ENCODE measurements around the gene PKP3. TPM values are rescaled to one million over a fixed set of nuclear protein-coding genes. Genes with fewer than 3 reads are reported as not detected.
A peak's percentile ranks its signal among the peaks of the same experiment; 100 is the strongest.

PKP3 gene
- polyA plus RNA-seq, 1 of the 3 experiments (the other 2 are of a cell fraction) = 1.4 TPM

DNA sequence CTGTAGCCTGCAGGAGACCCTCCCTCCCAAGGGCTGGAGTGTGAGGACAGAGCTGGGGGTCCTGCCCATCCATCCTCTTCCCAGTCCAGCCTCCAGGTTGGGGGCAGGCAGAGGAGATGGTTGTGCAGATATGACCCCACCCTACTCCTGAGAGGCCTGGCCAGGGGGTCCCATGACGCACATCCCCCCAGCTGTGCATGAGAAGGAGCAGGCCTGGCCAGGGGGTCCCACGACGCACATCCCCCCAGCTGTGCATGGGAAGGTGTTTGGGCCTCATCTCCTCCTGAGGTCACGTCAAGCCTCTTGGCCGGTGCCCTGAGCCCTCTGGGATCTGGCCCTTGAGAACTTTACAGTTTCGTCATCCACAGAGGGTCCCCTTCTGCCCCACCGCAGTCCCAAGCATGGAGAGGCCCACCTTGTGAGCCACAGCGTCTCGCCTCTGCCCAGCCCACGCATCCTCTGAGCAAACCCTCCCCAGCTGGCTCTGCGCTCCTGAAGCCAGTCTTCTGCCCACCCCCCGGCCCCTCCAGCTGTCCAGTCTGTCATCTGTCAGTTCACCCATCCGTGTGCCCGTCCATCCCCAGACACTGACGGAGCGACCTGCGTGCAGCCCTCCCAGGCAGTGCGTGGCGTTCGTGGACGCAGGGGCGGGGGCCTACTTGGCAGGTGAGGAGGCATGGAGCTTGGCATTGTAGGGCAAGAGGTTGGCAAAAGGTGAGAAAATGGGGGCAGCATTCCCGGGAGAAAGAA lies 45.5 kb downstream of the PKP3 start (continued):
- TF ChIP-seq MEF2A (IDR thresholded peaks at IDR 0.05; ENCODE audit: borderline replicate concordance, low read depth) (no peak), TEAD4 (IDR thresholded peaks at IDR 0.05; ENCODE audit: borderline replicate concordance, insufficient read depth) (no peak), SMC3 (IDR thresholded peaks at IDR 0.05; ENCODE audit: low read depth, low read length) (no peak), FOXJ3 (CRISPR knock-in tag; IDR thresholded peaks at IDR 0.05) (no peak), TAF1 (IDR thresholded peaks at IDR 0.05; ENCODE audit: borderline replicate concordance, low read depth, low read length) (no peak), GATA2 (CRISPR knock-in tag; IDR thresholded peaks at IDR 0.05) (no peak)
- TF ChIP-seq, protein P1, sequence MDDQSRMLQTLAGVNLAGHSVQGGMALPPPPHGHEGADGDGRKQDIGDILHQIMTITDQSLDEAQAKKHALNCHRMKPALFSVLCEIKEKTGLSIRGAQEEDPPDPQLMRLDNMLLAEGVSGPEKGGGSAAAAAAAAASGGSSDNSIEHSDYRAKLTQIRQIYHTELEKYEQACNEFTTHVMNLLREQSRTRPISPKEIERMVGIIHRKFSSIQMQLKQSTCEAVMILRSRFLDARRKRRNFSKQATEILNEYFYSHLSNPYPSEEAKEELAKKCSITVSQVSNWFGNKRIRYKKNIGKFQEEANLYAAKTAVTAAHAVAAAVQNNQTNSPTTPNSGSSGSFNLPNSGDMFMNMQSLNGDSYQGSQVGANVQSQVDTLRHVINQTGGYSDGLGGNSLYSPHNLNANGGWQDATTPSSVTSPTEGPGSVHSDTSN (IDR thresholded peaks at IDR 0.05) = no peak
- TF ChIP-seq, protein P2, sequence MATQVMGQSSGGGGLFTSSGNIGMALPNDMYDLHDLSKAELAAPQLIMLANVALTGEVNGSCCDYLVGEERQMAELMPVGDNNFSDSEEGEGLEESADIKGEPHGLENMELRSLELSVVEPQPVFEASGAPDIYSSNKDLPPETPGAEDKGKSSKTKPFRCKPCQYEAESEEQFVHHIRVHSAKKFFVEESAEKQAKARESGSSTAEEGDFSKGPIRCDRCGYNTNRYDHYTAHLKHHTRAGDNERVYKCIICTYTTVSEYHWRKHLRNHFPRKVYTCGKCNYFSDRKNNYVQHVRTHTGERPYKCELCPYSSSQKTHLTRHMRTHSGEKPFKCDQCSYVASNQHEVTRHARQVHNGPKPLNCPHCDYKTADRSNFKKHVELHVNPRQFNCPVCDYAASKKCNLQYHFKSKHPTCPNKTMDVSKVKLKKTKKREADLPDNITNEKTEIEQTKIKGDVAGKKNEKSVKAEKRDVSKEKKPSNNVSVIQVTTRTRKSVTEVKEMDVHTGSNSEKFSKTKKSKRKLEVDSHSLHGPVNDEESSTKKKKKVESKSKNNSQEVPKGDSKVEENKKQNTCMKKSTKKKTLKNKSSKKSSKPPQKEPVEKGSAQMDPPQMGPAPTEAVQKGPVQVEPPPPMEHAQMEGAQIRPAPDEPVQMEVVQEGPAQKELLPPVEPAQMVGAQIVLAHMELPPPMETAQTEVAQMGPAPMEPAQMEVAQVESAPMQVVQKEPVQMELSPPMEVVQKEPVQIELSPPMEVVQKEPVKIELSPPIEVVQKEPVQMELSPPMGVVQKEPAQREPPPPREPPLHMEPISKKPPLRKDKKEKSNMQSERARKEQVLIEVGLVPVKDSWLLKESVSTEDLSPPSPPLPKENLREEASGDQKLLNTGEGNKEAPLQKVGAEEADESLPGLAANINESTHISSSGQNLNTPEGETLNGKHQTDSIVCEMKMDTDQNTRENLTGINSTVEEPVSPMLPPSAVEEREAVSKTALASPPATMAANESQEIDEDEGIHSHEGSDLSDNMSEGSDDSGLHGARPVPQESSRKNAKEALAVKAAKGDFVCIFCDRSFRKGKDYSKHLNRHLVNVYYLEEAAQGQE (IDR thresholded peaks at IDR 0.05; ENCODE audit: low read depth, low read length) = no peak

DNA sequence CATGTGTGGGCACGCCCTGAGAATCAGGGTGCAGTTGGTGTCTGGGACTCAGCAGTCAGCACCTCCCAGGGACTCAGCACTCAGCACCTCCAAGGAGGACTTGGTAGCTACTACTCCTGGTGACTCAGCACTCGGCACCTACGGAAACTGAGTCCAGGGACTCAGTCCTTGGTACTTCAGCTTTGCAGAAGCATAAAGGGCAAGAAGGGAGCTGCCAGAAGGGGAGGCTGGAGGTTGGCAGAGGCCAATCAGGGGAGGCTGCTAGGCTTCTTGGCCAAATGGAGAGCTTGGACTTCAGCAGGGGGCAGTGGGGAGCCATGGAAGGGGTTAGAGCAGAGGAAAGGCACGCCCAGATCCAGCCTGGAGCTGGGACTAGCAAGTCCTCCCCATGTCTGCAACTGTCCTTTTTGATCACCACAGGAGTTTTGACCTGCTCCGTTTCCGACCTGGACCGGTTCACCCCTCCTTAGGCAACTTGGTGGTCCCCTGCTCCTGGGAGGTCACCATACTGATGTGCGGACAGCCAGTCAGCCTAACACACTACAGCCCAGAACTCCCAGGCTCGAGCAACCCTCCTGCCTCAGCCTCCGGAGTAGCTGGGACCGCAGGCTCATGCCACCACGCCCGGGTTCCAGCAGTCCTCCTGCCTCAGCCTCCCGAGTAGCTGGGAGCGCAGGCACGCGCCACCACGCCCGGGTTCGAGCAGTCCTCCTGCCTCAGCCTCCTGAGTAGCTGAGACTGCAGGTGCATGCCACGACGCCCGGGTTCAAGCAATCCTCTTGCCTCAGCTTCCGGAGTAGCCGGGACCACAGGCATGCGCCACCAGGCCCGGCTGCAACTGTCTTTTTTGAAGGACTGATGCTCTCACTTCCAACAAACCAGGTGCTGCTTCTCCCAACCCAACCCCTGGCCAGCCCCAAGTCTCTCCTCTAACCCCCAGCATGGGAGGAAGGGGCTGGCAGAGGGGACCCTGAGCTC lies 46.3 kb downstream of the PKP3 start:
- Histone ChIP-seq H3K9me2 (no peaks in the 10 kb centered on the region), H3K79me2 (ENCODE audit: insufficient read depth) (no peaks in the 10 kb centered on the region), H3F3A (replicated peaks; ENCODE audit: insufficient read depth) (no peaks in the 10 kb centered on the region), H4K20me1 (ENCODE audit: insufficient read depth) (no peaks in the 10 kb centered on the region), H3K4me1 (ENCODE audit: control insufficient read depth in 1 of 2, insufficient read depth in 2 of 2, low read depth in 1 of 2, low read length in 1 of 2) (peaks cover 0 to 12% of the 10 kb centered on the region in 2 experiments; a peak in 1 of 4 replicates), H3K4me3 (ENCODE audit: low read depth in 2 of 2, low read length in 1 of 2) (no peak overlapping the region), H2AFZ (ENCODE audit: low read depth) (no peak overlapping the region), H3K36me3 (replicated peaks in 1 of 2; ENCODE audit: control insufficient read depth in 1 of 2, insufficient read depth in 2 of 2, low read length in 1 of 2) (no peaks in the 10 kb centered on the region), H3K27me3 (ENCODE audit: insufficient read depth) (peaks cover 9% of the 10 kb centered on the region; the same call in 1 of the 2 replicates), H3K4me2 (no peak overlapping the region), H3K9me3 (no peaks in the 10 kb centered on the region), H3K9ac (no peak overlapping the region), H3K27ac (ENCODE audit: low read depth in 2 of 2, low read length in 1 of 2) (no peak overlapping the region)
- TF ChIP-seq, protein P3, sequence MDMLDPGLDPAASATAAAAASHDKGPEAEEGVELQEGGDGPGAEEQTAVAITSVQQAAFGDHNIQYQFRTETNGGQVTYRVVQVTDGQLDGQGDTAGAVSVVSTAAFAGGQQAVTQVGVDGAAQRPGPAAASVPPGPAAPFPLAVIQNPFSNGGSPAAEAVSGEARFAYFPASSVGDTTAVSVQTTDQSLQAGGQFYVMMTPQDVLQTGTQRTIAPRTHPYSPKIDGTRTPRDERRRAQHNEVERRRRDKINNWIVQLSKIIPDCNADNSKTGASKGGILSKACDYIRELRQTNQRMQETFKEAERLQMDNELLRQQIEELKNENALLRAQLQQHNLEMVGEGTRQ (IDR thresholded peaks at IDR 0.05; ENCODE audit: borderline replicate concordance, low read depth, low read length) = no peak
- TF ChIP-seq, protein P4, sequence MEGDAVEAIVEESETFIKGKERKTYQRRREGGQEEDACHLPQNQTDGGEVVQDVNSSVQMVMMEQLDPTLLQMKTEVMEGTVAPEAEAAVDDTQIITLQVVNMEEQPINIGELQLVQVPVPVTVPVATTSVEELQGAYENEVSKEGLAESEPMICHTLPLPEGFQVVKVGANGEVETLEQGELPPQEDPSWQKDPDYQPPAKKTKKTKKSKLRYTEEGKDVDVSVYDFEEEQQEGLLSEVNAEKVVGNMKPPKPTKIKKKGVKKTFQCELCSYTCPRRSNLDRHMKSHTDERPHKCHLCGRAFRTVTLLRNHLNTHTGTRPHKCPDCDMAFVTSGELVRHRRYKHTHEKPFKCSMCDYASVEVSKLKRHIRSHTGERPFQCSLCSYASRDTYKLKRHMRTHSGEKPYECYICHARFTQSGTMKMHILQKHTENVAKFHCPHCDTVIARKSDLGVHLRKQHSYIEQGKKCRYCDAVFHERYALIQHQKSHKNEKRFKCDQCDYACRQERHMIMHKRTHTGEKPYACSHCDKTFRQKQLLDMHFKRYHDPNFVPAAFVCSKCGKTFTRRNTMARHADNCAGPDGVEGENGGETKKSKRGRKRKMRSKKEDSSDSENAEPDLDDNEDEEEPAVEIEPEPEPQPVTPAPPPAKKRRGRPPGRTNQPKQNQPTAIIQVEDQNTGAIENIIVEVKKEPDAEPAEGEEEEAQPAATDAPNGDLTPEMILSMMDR (IDR thresholded peaks at IDR 0.05) = 0 out of 2 replicates have a peak, but pooled peaks have one; percentile 13
- no peak for TF ChIP-seq GABPA (IDR thresholded peaks at IDR 0.05; ENCODE audit: low read depth)
- CTCF ChIA-PET = interaction anchor here (0.8 to 1.3 kb wide), 4 partner anchors 9 to 48 kb away, joined by 3 to 4 read pairs (median 4); no protein-coding TSS in a partner anchor
- 82% methylated on average over 12 of the region's 27 CpGs for WGBS (ENCODE audit: low lambda C conversion rate)
- DNase-seq = peak; percentile 35
- POLR2A ChIA-PET = interaction anchor here (1.1 kb wide), 1 partner anchor 28 kb away, joined by 4 read pairs; no protein-coding TSS in a partner anchor
